IMR-90 (cell line): ENCODE results near the gene CUL7. TPM values are rescaled to one million over a fixed set of nuclear protein-coding genes. Genes with fewer than 3 reads are reported as not detected.

Source experiments
- polyA plus RNA-seq, 3 experiments: library from polyadenylated mRNA; depleted of rRNA; stranded (reverse); fragments of >200 nt; gene quantifications; 2 replicates each; pipeline ENCODE4 v1.2.3, GENCODE V29; 2012; ENCODE audit warnings: low replicate concordance in 1 of 3
- total RNA-seq: library from RNA; depleted of rRNA; stranded (reverse); fragments of >200 nt; gene quantifications from 2 replicates; pipeline ENCODE4 v1.2.3, GENCODE V29; 2012; rRNA removed

Gene CUL7
- total and polyA plus RNA-seq, 2 of the 4 experiments (the other 2 are of a cell fraction): 38.0 to 39.3 TPM

Other genes with a start within 250 kb of the CUL7 start
- gene RPL7L1, start 174.2 kb downstream of the CUL7 start, total RNA-seq: 112 and 125 TPM in 2 replicates
- gene RPL7L1, start 174.2 kb downstream of the CUL7 start, polyA plus RNA-seq (2012; rRNA removed): 31.3 and 43.0 TPM in 2 replicates
- not detected in 2 replicates for gene PTCRA, start 137.8 kb downstream of the CUL7 start, total RNA-seq
- gene PTCRA, start 137.8 kb downstream of the CUL7 start, polyA plus RNA-seq (2012; rRNA removed): not detected in 2 replicates
- 13.3 and 15.3 TPM in 2 replicates for gene CNPY3, start 124.4 kb downstream of the CUL7 start, total RNA-seq
- gene CNPY3, start 124.4 kb downstream of the CUL7 start, polyA plus RNA-seq (2012; rRNA removed): 39.2 and 39.8 TPM in 2 replicates
- gene GNMT, start 93.1 kb downstream of the CUL7 start, total RNA-seq: not detected in 2 replicates
- 0.36 TPM in 1 of 2 replicates, not detected in the other for gene GNMT, start 93.1 kb downstream of the CUL7 start, polyA plus RNA-seq (2012; rRNA removed)
- gene PEX6, start 74.7 kb downstream of the CUL7 start, total RNA-seq: 9.4 and 10.6 TPM in 2 replicates
- 9.6 and 10.4 TPM in 2 replicates for gene PEX6, start 74.7 kb downstream of the CUL7 start, polyA plus RNA-seq (2012; rRNA removed)
- 60.5 and 68.8 TPM in 2 replicates for gene PPP2R5D, start 69.3 kb downstream of the CUL7 start, total RNA-seq
- 50.6 and 55.6 TPM in 2 replicates for gene PPP2R5D, start 69.3 kb downstream of the CUL7 start, polyA plus RNA-seq (2012; rRNA removed)
- gene MEA1, start 39.9 kb downstream of the CUL7 start, total RNA-seq: 116 and 119 TPM in 2 replicates
- gene MEA1, start 39.9 kb downstream of the CUL7 start, polyA plus RNA-seq (2012; rRNA removed): 126 TPM in 2 replicates
- gene KLHDC3, start 39.6 kb downstream of the CUL7 start, total RNA-seq: 69.7 and 76.0 TPM in 2 replicates
- 50.5 and 57.1 TPM in 2 replicates for gene KLHDC3, start 39.6 kb downstream of the CUL7 start, polyA plus RNA-seq (2012; rRNA removed)
- 106 and 114 TPM in 2 replicates for gene RRP36, start 32.2 kb downstream of the CUL7 start, total RNA-seq
- 54.3 and 55.1 TPM in 2 replicates for gene RRP36, start 32.2 kb downstream of the CUL7 start, polyA plus RNA-seq (2012; rRNA removed)
- 15.8 and 18.1 TPM in 2 replicates for gene MRPL2, start 5.6 kb upstream of the CUL7 start, total RNA-seq
- 45.9 and 46.8 TPM in 2 replicates for gene MRPL2, start 5.6 kb upstream of the CUL7 start, polyA plus RNA-seq (2012; rRNA removed)
- 9.7 and 10.9 TPM in 2 replicates for gene KLC4, start 5.8 kb upstream of the CUL7 start, total RNA-seq
- gene KLC4, start 5.8 kb upstream of the CUL7 start, polyA plus RNA-seq (2012; rRNA removed): 12.4 and 13.0 TPM in 2 replicates
- 44.4 and 47.1 TPM in 2 replicates for gene PTK7, start 22.5 kb upstream of the CUL7 start, total RNA-seq
- 122 and 142 TPM in 2 replicates for gene PTK7, start 22.5 kb upstream of the CUL7 start, polyA plus RNA-seq (2012; rRNA removed)
- gene SRF, start 117.4 kb upstream of the CUL7 start, total RNA-seq: 20.6 TPM in 2 replicates
- 56.3 and 69.1 TPM in 2 replicates for gene SRF, start 117.4 kb upstream of the CUL7 start, polyA plus RNA-seq (2012; rRNA removed)
- 6.1 and 7.7 TPM in 2 replicates for gene CUL9, start 128.3 kb upstream of the CUL7 start, total RNA-seq
- 19.1 and 19.5 TPM in 2 replicates for gene CUL9, start 128.3 kb upstream of the CUL7 start, polyA plus RNA-seq (2012; rRNA removed)
- gene DNPH1, start 175.6 kb upstream of the CUL7 start, total RNA-seq: 19.0 and 22.8 TPM in 2 replicates
- gene DNPH1, start 175.6 kb upstream of the CUL7 start, polyA plus RNA-seq (2012; rRNA removed): 47.8 and 58.0 TPM in 2 replicates
- gene TTBK1, start 189.6 kb upstream of the CUL7 start, total RNA-seq: under 0.01 TPM in 1 of 2 replicates, not detected in the other
- 0.01 and 0.02 TPM in 2 replicates for gene TTBK1, start 189.6 kb upstream of the CUL7 start, polyA plus RNA-seq (2012; rRNA removed)
- gene SLC22A7, start 244.4 kb upstream of the CUL7 start, total RNA-seq: not detected in 2 replicates
- not detected in 2 replicates for gene SLC22A7, start 244.4 kb upstream of the CUL7 start, polyA plus RNA-seq (2012; rRNA removed)